Measurements from ENCODE around the gene RASAL2.
"Not testable (repeated sequence)": the region's sequence is repeated elsewhere in the genome, so short reads cannot be mapped to it uniquely, and the experiment has no call there.

RASAL2 gene

GRCh38 chr1:178072326-178072725, 21.6 kb upstream of the RASAL2 start:
- DNase-seq, result no peak

- no peak for DNase-seq
These were observed 18.6 kb upstream of the RASAL2 start for GRCh38 chr1:178075333-178075732.

- DNase-seq, result no peak
These were observed 17.3 kb upstream of the RASAL2 start for GRCh38 chr1:178076607-178077006.

- no peak for DNase-seq
These were observed 16.0 kb upstream of the RASAL2 start for GRCh38 chr1:178077917-178078316.

GRCh38 chr1:178086294-178086693, 7.6 kb upstream of the RASAL2 start:
- DNase-seq, result no peak

- DNase-seq, result no peak
These were observed 7.1 kb upstream of the RASAL2 start for GRCh38 chr1:178086766-178087165.

GRCh38 chr1:178088651-178089050, 5.3 kb upstream of the RASAL2 start:
- no peak for DNase-seq

- not testable (repeated sequence) for DNase-seq
These were observed 2.5 kb upstream of the RASAL2 start for GRCh38 chr1:178091454-178091853.

- DNase-seq, result no peak
These were observed 1.7 kb upstream of the RASAL2 start for GRCh38 chr1:178091986-178092745.

GRCh38 chr1:178092878-178093493, 918 bp upstream of the RASAL2 start:
- no peak for DNase-seq

- peak; percentile 60 for DNase-seq
These were observed 382 bp upstream of the RASAL2 start for GRCh38 chr1:178093494-178093950.

GRCh38 chr1:178094739-178095645, 1.1 kb downstream of the RASAL2 start:
- DNase-seq, result no peak

GRCh38 chr1:178096421-178096820, 2.5 kb downstream of the RASAL2 start:
- DNase-seq, result no peak

GRCh38 chr1:178098262-178098661, 4.4 kb downstream of the RASAL2 start:
- DNase-seq, result no peak

GRCh38 chr1:178101266-178101630, 7.3 kb downstream of the RASAL2 start:
- no peak for DNase-seq

- no peak for DNase-seq
These were observed 7.8 kb downstream of the RASAL2 start for GRCh38 chr1:178101654-178102053.

GRCh38 chr1:178102218-178102617, 8.3 kb downstream of the RASAL2 start:
- DNase-seq, result no peak

GRCh38 chr1:178107823-178108222, 13.9 kb downstream of the RASAL2 start:
- no peak for DNase-seq

GRCh38 chr1:178109348-178110143, 15.6 kb downstream of the RASAL2 start:
- no peak for DNase-seq

- no peak for DNase-seq
These were observed 21.4 kb downstream of the RASAL2 start for GRCh38 chr1:178115260-178115659.

GRCh38 chr1:178118524-178118923, 24.6 kb downstream of the RASAL2 start:
- no peak for DNase-seq

GRCh38 chr1:178119628-178120027, 25.7 kb downstream of the RASAL2 start:
- no peak for DNase-seq

GRCh38 chr1:178120088-178120487, 26.2 kb downstream of the RASAL2 start:
- DNase-seq, result no peak
